Measurements from ENCODE around the gene TRDMT1.

The TRDMT1 gene

GRCh38 chr10:17244700-17245365 is 43.4 kb upstream of the TRDMT1 start:
- POLR2A ChIA-PET: no interaction called here

GRCh38 chr10:17241611-17242333 is 40.3 kb upstream of the TRDMT1 start:
- CTCF ChIA-PET: no interaction called here
- TF ChIP-seq CTCF (IDR thresholded peaks at IDR 0.05; ENCODE audit: control extremely low read depth, extremely low read depth, low read depth, missing control alignments): no peak
- POLR2A ChIA-PET: no interaction called here

More at GRCh38 chr10:17244700-17245365, 43.4 kb upstream of the TRDMT1 start:
- CTCF ChIA-PET: interaction anchor here (1.2 to 2.2 kb wide), 3 partner anchors 12 to 17 kb away, joined by 3 to 7 read pairs (median 4); no protein-coding TSS in a partner anchor
- TF ChIP-seq CTCF (IDR thresholded peaks at IDR 0.05; ENCODE audit: control extremely low read depth, extremely low read depth, low read depth, missing control alignments): no peak
- no peak for DNase-seq (ENCODE audit: extremely low spot score)

GRCh38 chr10:17240616-17241015 is 39.1 kb upstream of the TRDMT1 start:
- no peak for DNase-seq (ENCODE audit: extremely low spot score)
- CTCF ChIA-PET: no interaction called here
- TF ChIP-seq CTCF (IDR thresholded peaks at IDR 0.05; ENCODE audit: control extremely low read depth, extremely low read depth, low read depth, missing control alignments): no peak
- POLR2A ChIA-PET: no interaction called here

More at GRCh38 chr10:17241611-17242333, 40.3 kb upstream of the TRDMT1 start:
- DNase-seq (ENCODE audit: extremely low spot score): no peak

GRCh38 chr10:17240096-17240495 is 38.6 kb upstream of the TRDMT1 start:
- TF ChIP-seq CTCF (IDR thresholded peaks at IDR 0.05; ENCODE audit: control extremely low read depth, extremely low read depth, low read depth, missing control alignments): no peak
- CTCF ChIA-PET: no interaction called here
- POLR2A ChIA-PET: no interaction called here
- DNase-seq (ENCODE audit: extremely low spot score): no peak

- no peak for TF ChIP-seq CTCF (IDR thresholded peaks at IDR 0.05; ENCODE audit: control extremely low read depth, extremely low read depth, low read depth, missing control alignments)
- POLR2A ChIA-PET: no interaction called here
- no peak for DNase-seq (ENCODE audit: extremely low spot score)
- CTCF ChIA-PET: no interaction called here
These were observed 38.0 kb upstream of the TRDMT1 start for GRCh38 chr10:17239345-17240085.

GRCh38 chr10:17238445-17239291 is 37.2 kb upstream of the TRDMT1 start:
- TF ChIP-seq CTCF (IDR thresholded peaks at IDR 0.05; ENCODE audit: control extremely low read depth, extremely low read depth, low read depth, missing control alignments): no peak
- CTCF ChIA-PET: interaction anchor here (0.8 to 1.6 kb wide), 2 partner anchors 8 to 12 kb away, joined by 3 read pairs; no protein-coding TSS in a partner anchor
- POLR2A ChIA-PET: no interaction called here
- DNase-seq (ENCODE audit: extremely low spot score): no peak

Data from GM10248 (cell line).